GM10248 (cell line): ENCODE measurements around the gene SDHAF1.

ENCODE experiments used
- CTCF ChIA-PET: fragments of 300-600 bp; sonication (Branson Sonifier 250); formaldehyde crosslinking; extraction: SDS; loops from one replicate; lab custom pipeline; 2021; ENCODE audit warnings: antibody characterized with exemption; lab: Yijun Ruan, JAX
- POLR2A ChIA-PET: fragments of 350-650 bp; sonication (Branson Sonifier 250); formaldehyde crosslinking; extraction: SDS; loops from one replicate; lab custom pipeline; 2020; ENCODE audit warnings: antibody characterized with exemption; lab: Yijun Ruan, JAX
- DNase-seq: peaks from one replicate; pipeline ENCODE4 v3.0.0; 2012; ENCODE audit errors: extremely low spot score
- CTCF ChIP-seq: IDR thresholded peaks from 2 replicates; pipeline ENCODE4 v1.5.1; 2012; ENCODE audit warnings: mild to moderate bottlenecking, low read depth; ENCODE audit errors: extremely low read depth, missing control alignments, control extremely low read depth

The SDHAF1 gene

DNA sequence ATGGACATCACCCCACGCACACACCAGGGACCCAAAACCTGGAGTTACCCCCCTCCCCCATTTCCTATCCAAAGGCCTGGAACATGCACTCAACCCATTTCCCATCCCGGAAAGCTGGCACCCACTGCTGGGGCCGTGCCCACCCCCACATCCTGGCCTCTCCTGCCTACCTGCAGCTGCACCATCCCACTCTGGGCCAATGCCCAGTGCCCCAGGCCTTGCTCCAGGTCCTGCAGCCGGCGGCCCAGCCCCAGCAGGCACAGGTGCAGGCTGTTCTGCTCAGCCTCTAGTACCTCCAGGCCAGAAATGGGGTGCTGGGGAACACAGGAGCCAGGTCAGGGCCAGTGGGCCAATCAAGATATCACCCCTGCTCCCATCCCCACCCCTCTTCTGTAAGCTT lies 12.0 kb downstream of the SDHAF1 start:
- no peak for TF ChIP-seq CTCF
- ChIA-PET CTCF (no interaction called here), POLR2A (no interaction called here)
- DNase-seq = no peak

DNA sequence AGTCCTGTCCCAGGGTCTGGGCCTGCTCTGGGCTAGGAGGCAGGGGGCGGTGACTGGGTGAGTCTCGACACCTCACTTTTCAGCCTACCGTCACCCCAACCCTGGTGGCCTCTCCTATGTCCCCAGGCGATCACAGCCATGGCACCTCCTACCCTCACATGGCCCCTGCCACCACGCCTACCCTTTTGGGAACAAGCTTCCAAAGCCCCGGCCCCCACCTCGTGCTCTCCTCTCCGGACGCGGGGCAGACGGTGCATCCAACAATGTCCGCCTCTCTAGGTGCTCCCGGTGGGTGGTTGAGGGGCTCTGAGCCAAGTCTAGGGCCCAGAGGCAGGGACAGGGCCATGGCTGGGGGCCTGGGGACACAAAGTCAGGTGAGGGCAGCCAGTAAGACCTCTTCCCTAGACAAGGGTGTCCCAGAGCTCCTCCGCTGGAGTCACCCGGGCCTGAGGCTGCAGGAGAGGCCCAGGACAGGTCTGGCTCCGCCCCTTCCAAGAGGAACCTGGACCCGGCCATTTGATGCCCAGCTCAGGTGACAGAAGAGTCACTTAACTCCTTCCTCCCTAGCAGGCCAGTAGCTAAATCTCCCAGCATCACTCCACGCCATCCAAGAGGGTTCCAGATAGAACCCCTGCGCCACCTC lies 13.5 kb downstream of the SDHAF1 start, which contains the start of gene SYNE4:
TSS of gene SYNE4 (minus strand) at position 478 of the 643 bp plus-strand sequence. CDS start at position 346, 132 bp downstream.
- CTCF ChIA-PET = interaction anchor here (1.3 kb wide), 1 partner anchor 14 kb away, joined by 3 read pairs; no protein-coding TSS in a partner anchor
- TF ChIP-seq CTCF = no peak
- POLR2A ChIA-PET = no interaction called here
- DNase-seq = no peak

DNA sequence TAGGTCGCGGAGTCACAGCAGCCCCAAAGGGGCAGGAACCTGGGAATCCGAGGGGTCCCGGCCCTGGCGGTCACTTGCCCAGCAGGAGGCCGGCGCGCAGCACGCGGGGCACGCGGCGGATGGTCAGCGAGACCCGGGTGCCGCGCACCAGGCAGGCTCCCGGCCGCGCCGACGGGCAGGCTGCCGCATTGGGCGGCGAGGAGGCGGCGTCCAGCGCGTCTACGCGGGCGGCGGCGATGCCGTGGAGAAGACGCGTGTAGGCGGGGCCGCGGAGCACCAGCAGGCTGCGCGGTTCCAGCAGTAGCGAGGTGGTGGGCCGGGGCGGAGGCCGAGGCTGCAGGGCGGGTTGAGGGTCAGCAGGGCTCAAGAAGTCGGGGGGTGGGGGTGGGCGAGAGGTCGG lies 14.2 kb downstream of the SDHAF1 start:
- ChIA-PET CTCF (interaction anchor here (1.3 kb wide), 2 partner anchors 11 to 15 kb away, joined by 3 to 4 read pairs; no protein-coding TSS in a partner anchor), POLR2A (interaction anchor here (0.6 kb wide), 1 partner anchor 76 kb away, joined by 3 read pairs; no protein-coding TSS in a partner anchor)
- peak; percentile 72 for DNase-seq
- TF ChIP-seq CTCF = no peak

DNA sequence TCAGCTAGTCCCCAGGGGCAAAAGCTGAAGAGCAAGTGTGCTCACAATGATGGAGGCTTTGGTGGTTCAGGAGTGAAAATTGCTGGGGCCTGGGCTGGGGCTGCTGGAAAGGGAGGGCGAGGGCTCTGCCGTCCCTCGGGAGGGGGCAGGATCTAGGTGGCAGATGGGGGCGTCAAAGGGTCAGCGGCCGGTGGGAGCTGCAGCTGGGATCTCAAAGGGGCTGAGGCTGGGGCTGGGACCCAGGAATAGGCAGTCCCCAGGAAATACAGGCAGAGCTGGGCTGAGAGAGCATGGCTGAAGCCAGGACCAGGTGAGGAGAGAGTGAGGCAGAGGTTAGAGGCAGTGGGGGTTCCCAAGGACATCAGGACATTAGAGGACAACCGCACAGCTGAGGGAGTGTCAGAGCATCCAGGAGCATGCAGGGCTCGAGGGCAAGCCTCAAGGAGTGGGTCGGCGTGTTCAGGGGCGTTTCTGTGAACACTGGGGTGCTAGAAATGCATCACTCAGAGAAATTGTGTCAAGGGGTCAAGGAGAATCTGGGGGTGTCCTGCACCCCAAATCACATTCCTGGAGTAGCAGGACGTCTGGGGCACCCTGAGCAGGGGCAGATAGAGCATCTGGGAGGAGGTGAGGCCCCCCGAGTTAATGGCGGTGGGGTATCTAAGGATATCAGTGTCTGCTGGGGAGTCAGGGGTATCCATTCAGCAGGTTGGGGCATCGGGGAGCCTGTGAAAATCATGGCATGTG lies 14.8 kb downstream of the SDHAF1 start:
- POLR2A ChIA-PET = interaction anchor here (0.6 kb wide), 1 partner anchor 75 kb away, joined by 3 read pairs; no protein-coding TSS in a partner anchor
- CTCF ChIA-PET = interaction anchor here (1.3 kb wide), 2 partner anchors 12 to 16 kb away, joined by 3 to 4 read pairs; no protein-coding TSS in a partner anchor
- no peak for DNase-seq
- no peak for TF ChIP-seq CTCF

DNA sequence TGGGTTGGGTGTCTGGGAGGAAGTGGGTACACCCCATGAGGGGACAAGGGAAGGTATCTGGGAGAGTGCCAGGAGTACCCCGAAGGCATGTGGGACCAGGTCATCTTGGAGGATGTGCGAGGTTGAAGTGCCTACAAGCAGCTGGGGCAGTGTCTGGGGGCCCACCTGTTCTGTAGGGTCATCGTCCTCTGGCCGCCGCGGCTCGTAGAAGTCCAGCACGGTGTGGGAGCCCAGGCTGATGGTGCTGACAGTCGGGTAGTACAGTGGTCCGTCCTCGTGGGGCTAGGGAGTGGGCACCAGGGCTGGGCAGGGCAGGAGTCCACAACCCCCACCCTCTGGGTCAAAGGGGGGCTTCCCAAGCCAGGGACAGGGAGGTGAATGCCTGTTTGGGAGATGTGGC lies 15.4 kb downstream of the SDHAF1 start:
- CTCF ChIA-PET = interaction anchor here (1.3 kb wide), 1 partner anchor 12 kb away, joined by 4 read pairs; no protein-coding TSS in a partner anchor
- POLR2A ChIA-PET = no interaction called here
- TF ChIP-seq CTCF = no peak
- DNase-seq = no peak

- ChIA-PET CTCF (interaction anchor here (0.8 to 2.2 kb wide), 4 partner anchors 10 to 41 kb away, joined by 3 to 5 read pairs (median 4); partner anchors contain the start of gene THAP8), POLR2A (interaction anchor here (0.6 kb wide), 1 partner anchor 39 kb away, joined by 3 read pairs; no protein-coding TSS in a partner anchor)
- TF ChIP-seq CTCF = no peak
- no peak for DNase-seq
Observed at GRCh38 chr19:36013280-36014011, 18.5 kb downstream of the SDHAF1 start.
